IMR-90 (cell line): ENCODE data around the gene CCDC137. TPM values are rescaled to one million over a fixed set of nuclear protein-coding genes. Genes with fewer than 3 reads are reported as not detected.

Source experiments
- ATAC-seq: fragments of 200-7000 bp; cut with Tn5 transposase; 2 replicates; pipeline ENCODE4 v1.9.1; 2020; ENCODE audit warnings: low read depth, mild to moderate bottlenecking, moderate library complexity
- BruUV-seq: library from RNA; stranded (reverse); fragments of 400-500 nt; replicated peaks from 2 replicates; lab custom pipeline; 2021; lab: Mats Ljungman, UMichigan
- CTCF ChIA-PET: fragments of 300-600 bp; formaldehyde crosslinking; extraction: SDS; loops from one replicate; lab custom pipeline; 2021; ENCODE audit warnings: antibody characterized with exemption; lab: Yijun Ruan, JAX
- POLR2A ChIA-PET: fragments of 300-600 bp; sonication (Branson Sonifier 250); formaldehyde crosslinking; loops from one replicate; lab custom pipeline; 2022; ENCODE audit warnings: antibody characterized with exemption; ENCODE audit not compliant: unreplicated experiment; lab: Charles Lee
- DNase-seq: peaks from one replicate; pipeline ENCODE4 v3.0.0; 2013
- H2AFZ ChIP-seq: replicated peaks from 2 replicates; pipeline ENCODE3; 2013; ENCODE audit warnings: low read length, mild to moderate bottlenecking; ENCODE audit not compliant: poor library complexity
- H2AK5ac ChIP-seq: 2 replicates; pipeline ENCODE4 v1.6.1; 2013; ENCODE audit warnings: low read depth, low read length, inconsistent platforms
- H2AK9ac ChIP-seq: replicated peaks from 2 replicates; pipeline ENCODE3; 2013; ENCODE audit warnings: mild to moderate bottlenecking, low read depth, low read length, moderate library complexity; ENCODE audit not compliant: poor library complexity
- H2BK120ac ChIP-seq: 2 replicates; pipeline ENCODE4 v1.6.1; 2013; ENCODE audit warnings: low read depth, low read length, inconsistent platforms
- H2BK15ac ChIP-seq: 3 replicates; pipeline ENCODE4 v1.6.1; 2013; ENCODE audit warnings: low read depth, low read length, inconsistent platforms
- H2BK20ac ChIP-seq: 2 replicates; pipeline ENCODE4 v1.6.1; 2013; ENCODE audit warnings: low read depth, mild to moderate bottlenecking, inconsistent platforms, low read length, moderate library complexity
- H2BK5ac ChIP-seq: 2 replicates; pipeline ENCODE4 v1.6.1; 2013; ENCODE audit warnings: mild to moderate bottlenecking, low read depth, low read length, inconsistent platforms; ENCODE audit not compliant: poor library complexity, severe bottlenecking
- H3K14ac ChIP-seq: replicated peaks from 2 replicates; pipeline ENCODE4 v1.6.1; 2013; ENCODE audit warnings: low read depth, low read length, inconsistent platforms
- H3K18ac ChIP-seq: 2 replicates; pipeline ENCODE4 v1.6.1; 2013; ENCODE audit warnings: low read depth, low read length, control low read depth
- H3K23ac ChIP-seq: 2 replicates; pipeline ENCODE4 v1.6.1; 2013; ENCODE audit warnings: low read depth, low read length, inconsistent platforms
- H3K27ac ChIP-seq: 2 replicates; pipeline ENCODE4 v1.5.1; 2013; ENCODE audit warnings: mild to moderate bottlenecking, control low read depth, low read length; ENCODE audit not compliant: insufficient read depth
- H3K27me3 ChIP-seq: 2 replicates; pipeline ENCODE4 v1.6.1; 2013; ENCODE audit warnings: low read length; ENCODE audit not compliant: control insufficient read depth, insufficient read depth
- H3K36me3 ChIP-seq: 2 replicates; pipeline ENCODE4 v1.6.1; 2013; ENCODE audit warnings: low read length, mixed read lengths; ENCODE audit not compliant: control insufficient read depth, insufficient read depth
- H3K4ac ChIP-seq: 2 replicates; pipeline ENCODE4 v1.6.1; 2013; ENCODE audit warnings: low read depth, low read length, inconsistent platforms
- H3K4me1 ChIP-seq: 2 replicates; pipeline ENCODE4 v1.6.1; 2013; ENCODE audit warnings: low read length, mixed read lengths; ENCODE audit not compliant: control insufficient read depth, insufficient read depth
- H3K4me2 ChIP-seq: 2 replicates; pipeline ENCODE4 v1.6.1; 2013; ENCODE audit warnings: low read depth, mild to moderate bottlenecking, control low read depth, low read length, moderate library complexity
- H3K4me3 ChIP-seq: 2 replicates; pipeline ENCODE4 v1.5.1; 2013; ENCODE audit warnings: low read depth, mild to moderate bottlenecking, control low read depth, low read length, moderate library complexity; ENCODE audit not compliant: insufficient read depth
- H3K56ac ChIP-seq: 2 replicates; pipeline ENCODE4 v1.6.1; 2013; ENCODE audit warnings: low read length, inconsistent platforms; ENCODE audit not compliant: insufficient read depth; ENCODE audit errors: extremely low read depth
- H3K79me1 ChIP-seq, 2 experiments: 2 replicates each; pipeline ENCODE4 v1.6.1; 2013; ENCODE audit warnings: low read length in 2 of 2, inconsistent platforms in 1 of 2, low read depth in 1 of 2
- H3K9ac ChIP-seq: 2 replicates; pipeline ENCODE4 v1.6.1; 2013; ENCODE audit warnings: low read depth, low read length, control low read depth
- H3K9me1 ChIP-seq: 2 replicates; pipeline ENCODE4 v1.6.1; 2013; ENCODE audit warnings: low read length, inconsistent platforms; ENCODE audit not compliant: insufficient read depth
- H3K9me3 ChIP-seq: 2 replicates; pipeline ENCODE4 v1.6.1; 2013; ENCODE audit warnings: low read length; ENCODE audit not compliant: control insufficient read depth, insufficient read depth
- H4K20me1 ChIP-seq: 2 replicates; pipeline ENCODE4 v1.6.1; 2013; ENCODE audit warnings: low read length, inconsistent platforms; ENCODE audit not compliant: insufficient read depth
- H4K5ac ChIP-seq: 2 replicates; pipeline ENCODE4 v1.6.1; 2013; ENCODE audit warnings: mild to moderate bottlenecking, low read depth, low read length, control low read depth
- H4K8ac ChIP-seq, 2 experiments: 2 replicates each; pipeline ENCODE4 v1.6.1; 2013; ENCODE audit warnings: low read depth in 2 of 2, low read length in 2 of 2, control low read depth in 1 of 2, inconsistent platforms in 1 of 2
- H4K91ac ChIP-seq: 2 replicates; pipeline ENCODE4 v1.6.1; 2013; ENCODE audit warnings: low read depth, low read length, inconsistent platforms; ENCODE audit not compliant: insufficient read depth
- BHLHE40 ChIP-seq: fragments of 150-350 bp; IDR thresholded peaks from 2 replicates; pipeline ENCODE4 v1.6.1; 2016; ENCODE audit warnings: mild to moderate bottlenecking, low read depth, low read length
- CEBPB ChIP-seq: IDR thresholded peaks from 2 replicates; pipeline ENCODE4 v1.6.1; 2012; ENCODE audit warnings: low read depth, low read length, improper control_type of control experiment
- CHD1 ChIP-seq: IDR thresholded peaks from 2 replicates; pipeline ENCODE4 v1.6.1; 2012; ENCODE audit warnings: low read depth, low read length, improper control_type of control experiment
- ELK1 ChIP-seq: fragments of 150-350 bp; IDR thresholded peaks from 2 replicates; pipeline ENCODE4 v1.6.1; 2016; ENCODE audit warnings: low read depth, mild to moderate bottlenecking, low read length, moderate library complexity, borderline replicate concordance
- MAFK ChIP-seq: IDR thresholded peaks from 2 replicates; pipeline ENCODE4 v1.6.1; 2012; ENCODE audit warnings: low read depth, low read length, improper control_type of control experiment
- MXI1 ChIP-seq: IDR thresholded peaks from 2 replicates; pipeline ENCODE4 v1.6.1; 2012; ENCODE audit warnings: low read depth, mild to moderate bottlenecking, low read length, moderate library complexity, borderline replicate concordance
- RFX5 ChIP-seq: IDR thresholded peaks from 2 replicates; pipeline ENCODE4 v1.8.0; 2012; ENCODE audit warnings: low read depth, mild to moderate bottlenecking, low read length, moderate library complexity
- SMC3 ChIP-seq: fragments of 150-350 bp; IDR thresholded peaks from 2 replicates; pipeline ENCODE4 v1.6.1; 2016; ENCODE audit warnings: low read depth, mild to moderate bottlenecking, antibody characterized with exemption, low read length, moderate library complexity
- WGBS, 2 experiments: methylation state at CpG; one replicate each; pipeline versions ENCODE4 v1.1.5 to v1.1.7; 2013; ENCODE audit warnings: missing lambda C conversion rate in 2 of 2; ENCODE audit not compliant: insufficient read length in 1 of 2; ENCODE audit errors: extremely low coverage in 2 of 2; 5-methylcytosine and 5-hydroxymethylcytosine counted together
- dilution Hi-C: fragments of 300-500 bp; cut with HindIII; formaldehyde crosslinking; loops from one replicate; pipeline ENCODE4 v1.14.3; 2018; ENCODE audit warnings: low sequenced_read_pairs; ENCODE audit not compliant: unreplicated experiment
- in situ Hi-C: fragments of 300-500 bp; cut with MboI; formaldehyde crosslinking; loops from 3 replicates; pipeline ENCODE4 v1.14.3; 2019; ENCODE audit warnings: low sequenced_read_pairs, inconsistent platforms, mixed read lengths
- intact Hi-C: fragments of 100-400 bp; cut with micrococcal nuclease; formaldehyde crosslinking; loops from 2 replicates; pipeline ENCODE4 v1.10.0; 2022
- polyA plus RNA-seq, 3 experiments: library from polyadenylated mRNA; depleted of rRNA; stranded (reverse); fragments of >200 nt; gene quantifications; 2 replicates each; pipeline ENCODE4 v1.2.3, GENCODE V29; 2012; ENCODE audit warnings: low replicate concordance in 1 of 3
- total RNA-seq: library from RNA; depleted of rRNA; stranded (reverse); fragments of >200 nt; gene quantifications from 2 replicates; pipeline ENCODE4 v1.2.3, GENCODE V29; 2012

The CCDC137 gene
- total and polyA plus RNA-seq, 2 of the 4 experiments (the other 2 are of a cell fraction), result 7.5 to 18.4 TPM

GRCh38 chr17:81694810-81695209, 28.3 kb downstream of the CCDC137 start:
- Histone ChIP-seq H3K4me2 (no peak overlapping the region), H3K23ac (no peak overlapping the region), H4K20me1 (peaks cover 72% of the 10 kb centered on the region), H3K27me3 (no peaks in the 10 kb centered on the region), H3K9me3 (no peaks in the 10 kb centered on the region), H2AFZ (no peak overlapping the region), H2BK5ac (no peak overlapping the region), H3K4ac (no peak overlapping the region), H3K4me3 (no peak overlapping the region), H4K5ac (no peak overlapping the region), H3K79me1 (peaks cover 10 to 47% of the 10 kb centered on the region in 2 experiments; a peak in 3 of 4 replicates), H4K91ac (no peak overlapping the region), H3K36me3 (peaks cover 84% of the 10 kb centered on the region), H2BK20ac (no peak overlapping the region), H3K9ac (no peak overlapping the region), H3K9me1 (no peaks in the 10 kb centered on the region), H3K18ac (no peak overlapping the region), H2BK15ac (no peak overlapping the region), H3K56ac (no peak overlapping the region), H3K14ac (no peak overlapping the region), H2BK120ac (no peak overlapping the region), H3K4me1 (no peaks in the 10 kb centered on the region), H2AK9ac (no peak overlapping the region), H2AK5ac (no peak overlapping the region), H3K27ac (no peak overlapping the region), H4K8ac (no peak overlapping the region)
- no peak for ATAC-seq
- no TSS peak for BruUV-seq
- no peak for DNase-seq
- in situ Hi-C loops (no loop called here), intact Hi-C loops (no loop called here), dilution Hi-C loops (no loop called here)
- ChIA-PET POLR2A (no interaction called here), CTCF (no interaction called here)
- TF ChIP-seq RFX5, result no peak
- TF ChIP-seq MAFK, result no peak
- TF ChIP-seq CEBPB, result no peak
- TF ChIP-seq ELK1, result no peak
- no peak for TF ChIP-seq SMC3
- TF ChIP-seq BHLHE40, result no peak
- no peak for TF ChIP-seq CHD1
- TF ChIP-seq MXI1, result no peak
- WGBS, 2 experiments, result 80% methylated on average over 1 of the region's 19 CpGs; no CpG with 5 or more reads in 1 of the 2 experiments
